OCI-LY3 (cell line): ENCODE results near the gene PDCD2L.

Experiments used
- H2AFZ ChIP-seq: fragments of 200-600, 300-600 bp; shearing (Covaris generic); 2 replicates; pipeline ENCODE4 v1.6.0; 2014; ENCODE audit warnings: antibody characterized with exemption, low read depth, low read length
- H3K27ac ChIP-seq: fragments of 200-600, 300-600 bp; sonication (generic); 2 replicates; pipeline ENCODE4 v1.5.1; 2014; ENCODE audit warnings: mild to moderate bottlenecking, low read length, moderate library complexity, mixed read lengths
- H3K27me3 ChIP-seq: fragments of 200-600, 300-600 bp; sonication (generic); 2 replicates; pipeline ENCODE4 v1.6.1; 2014; ENCODE audit warnings: low read depth, low read length, mixed read lengths
- H3K36me3 ChIP-seq: fragments of 200-600, 300-600 bp; sonication (generic); replicated peaks from 2 replicates; pipeline ENCODE3; 2014; ENCODE audit warnings: low read depth, low read length, mixed read lengths
- H3K4me1 ChIP-seq: fragments of 300-600, 200-600 bp; sonication (generic); 2 replicates; pipeline ENCODE4 v1.6.1; 2014; ENCODE audit warnings: low read length, mixed read lengths
- H3K4me2 ChIP-seq: fragments of 200-600, 300-600 bp; sonication (generic); 2 replicates; pipeline ENCODE4 v1.6.1; 2014; ENCODE audit warnings: low read length, mixed read lengths
- H3K4me3 ChIP-seq: fragments of 300-600, 200-600 bp; sonication (generic); 2 replicates; pipeline ENCODE4 v1.5.1; 2014; ENCODE audit warnings: antibody characterized with exemption, mild to moderate bottlenecking, low read length, moderate library complexity
- H3K79me2 ChIP-seq: fragments of 300-600, 200-600 bp; shearing (Covaris generic); 2 replicates; pipeline ENCODE4 v1.6.1; 2014; ENCODE audit warnings: mild to moderate bottlenecking, low read length, mixed read lengths
- H3K9ac ChIP-seq: fragments of 300-600, 200-600 bp; shearing (Covaris generic); 2 replicates; pipeline ENCODE4 v1.6.0; 2014; ENCODE audit warnings: mild to moderate bottlenecking, low read length, moderate library complexity
- H3K9me3 ChIP-seq: fragments of 200-600, 300-600 bp; shearing (Covaris generic); 2 replicates; pipeline ENCODE4 v1.6.1; 2014; ENCODE audit warnings: low read length, mixed read lengths; ENCODE audit not compliant: insufficient read depth
- H4K20me1 ChIP-seq: fragments of 200-600, 300-600 bp; sonication (generic); 2 replicates; pipeline ENCODE4 v1.6.1; 2016; ENCODE audit warnings: low read length, mixed read lengths; ENCODE audit not compliant: insufficient read depth
- CTCF ChIP-seq: fragments of 200-600, 300-600 bp; sonication (generic); IDR thresholded peaks from 2 replicates; pipeline ENCODE4 v1.5.1; 2014; ENCODE audit warnings: antibody characterized with exemption, low read length, low read depth
- EZH2phosphoT487 ChIP-seq: fragments of 200-600 bp; shearing (Covaris generic); IDR thresholded peaks from 2 replicates; pipeline ENCODE4 v1.6.1; 2018; ENCODE audit warnings: antibody characterized with exemption, mixed run types, low read depth

Gene PDCD2L

GRCh38 chr19:34391813-34392212, 12.4 kb upstream of the PDCD2L start:
- H4K20me1 ChIP-seq: peaks cover 64% of the 10 kb centered on the region
- TF ChIP-seq EZH2phosphoT487 (no peak), CTCF (no peak)
- no peaks in the 10 kb centered on the region for H3K27me3 ChIP-seq
- H3K27ac ChIP-seq: no peak overlapping the region
- peaks cover 84% of the 10 kb centered on the region for H3K36me3 ChIP-seq
- no peaks in the 10 kb centered on the region for H3K4me1 ChIP-seq
- no peak overlapping the region for H2AFZ ChIP-seq
- no peak overlapping the region for H3K4me3 ChIP-seq
- peaks cover 33% of the 10 kb centered on the region; the same call in 1 of the 2 replicates for H3K79me2 ChIP-seq
- no peak overlapping the region for H3K9ac ChIP-seq
- H3K4me2 ChIP-seq: no peak overlapping the region
- no peaks in the 10 kb centered on the region for H3K9me3 ChIP-seq

GRCh38 chr19:34393031-34393430, 11.2 kb upstream of the PDCD2L start:
- Histone ChIP-seq H3K4me3 (no peak overlapping the region), H3K27me3 (no peaks in the 10 kb centered on the region), H3K4me1 (no peaks in the 10 kb centered on the region), H3K4me2 (no peak overlapping the region), H2AFZ (no peak overlapping the region), H3K36me3 (peaks cover 78% of the 10 kb centered on the region), H3K9me3 (no peaks in the 10 kb centered on the region), H3K79me2 (peaks cover 23% of the 10 kb centered on the region; the same call in 1 of the 2 replicates), H3K27ac (no peak overlapping the region), H4K20me1 (peaks cover 57% of the 10 kb centered on the region), H3K9ac (no peak overlapping the region)
- no peak for TF ChIP-seq CTCF
- no peak for TF ChIP-seq EZH2phosphoT487

GRCh38 chr19:34393629-34394028, 10.6 kb upstream of the PDCD2L start:
- Histone ChIP-seq H4K20me1 (peaks cover 57% of the 10 kb centered on the region), H3K79me2 (peaks cover 23% of the 10 kb centered on the region; the same call in 1 of the 2 replicates), H3K9ac (no peak overlapping the region), H3K9me3 (no peaks in the 10 kb centered on the region), H3K4me2 (no peak overlapping the region), H3K36me3 (peaks cover 79% of the 10 kb centered on the region), H3K27ac (no peak overlapping the region), H3K27me3 (no peaks in the 10 kb centered on the region), H2AFZ (no peak overlapping the region), H3K4me3 (no peak overlapping the region), H3K4me1 (no peaks in the 10 kb centered on the region)
- TF ChIP-seq CTCF (no peak), EZH2phosphoT487 (no peak)

GRCh38 chr19:34397853-34398252, 6.3 kb upstream of the PDCD2L start:
- Histone ChIP-seq H2AFZ (no peak overlapping the region), H3K27ac (no peak overlapping the region), H3K27me3 (no peaks in the 10 kb centered on the region), H3K4me2 (no peak overlapping the region), H3K79me2 (no peaks in the 10 kb centered on the region), H3K36me3 (peaks cover 64% of the 10 kb centered on the region), H4K20me1 (peaks cover 24% of the 10 kb centered on the region), H3K4me3 (no peak overlapping the region), H3K4me1 (no peaks in the 10 kb centered on the region), H3K9ac (no peak overlapping the region), H3K9me3 (no peaks in the 10 kb centered on the region)
- no peak for TF ChIP-seq CTCF
- no peak for TF ChIP-seq EZH2phosphoT487
